Activated effector memory CD4-positive, alpha-beta T cell treated with Interleukin-2 at 50 U/mL for 16 hours (primary cell): Measurements from ENCODE around the gene CFAP54.

Experiments
- DNase-seq: peaks from one replicate; pipeline ENCODE4 v3.0.0-alpha.2; 2020

CFAP54 gene

GRCh38 chr12:96902076-96902475, 412.7 kb downstream of the CFAP54 start:
- no peak for DNase-seq

- DNase-seq: no peak
Observed at GRCh38 chr12:96906498-96906848, 417.1 kb downstream of the CFAP54 start.

GRCh38 chr12:96906849-96907670, 417.7 kb downstream of the CFAP54 start, which contains the start of gene NEDD1:
Gene NEDD1, plus strand, starts transcription at chr12:96907257. Its CDS starts 2,503 bp downstream, at chr12:96909760.
- DNase-seq: peak; percentile 77

GRCh38 chr12:96907671-96908422, 418.5 kb downstream of the CFAP54 start:
- DNase-seq: peak; percentile 12

- no peak for DNase-seq
Observed at GRCh38 chr12:96908423-96908675, 419.0 kb downstream of the CFAP54 start.

GRCh38 chr12:96912261-96912660, 422.9 kb downstream of the CFAP54 start:
- DNase-seq: no peak

GRCh38 chr12:96912943-96913342, 423.6 kb downstream of the CFAP54 start:
- no peak for DNase-seq

GRCh38 chr12:96919510-96920210, 430.3 kb downstream of the CFAP54 start:
- DNase-seq: no peak
